NCI-H1694 treated with DMSO at 0.1 percent for 48 hours (cell line): ENCODE data around the gene SNUPN.
"Not testable (repeated sequence)": the region's sequence is repeated elsewhere in the genome, so short reads cannot be mapped to it uniquely, and the experiment has no call there.

Experiments
- DNase-seq: peaks from one replicate; lab custom pipeline; 2025; lab: John Stamatoyannopoulos, UW

SNUPN gene

DNA sequence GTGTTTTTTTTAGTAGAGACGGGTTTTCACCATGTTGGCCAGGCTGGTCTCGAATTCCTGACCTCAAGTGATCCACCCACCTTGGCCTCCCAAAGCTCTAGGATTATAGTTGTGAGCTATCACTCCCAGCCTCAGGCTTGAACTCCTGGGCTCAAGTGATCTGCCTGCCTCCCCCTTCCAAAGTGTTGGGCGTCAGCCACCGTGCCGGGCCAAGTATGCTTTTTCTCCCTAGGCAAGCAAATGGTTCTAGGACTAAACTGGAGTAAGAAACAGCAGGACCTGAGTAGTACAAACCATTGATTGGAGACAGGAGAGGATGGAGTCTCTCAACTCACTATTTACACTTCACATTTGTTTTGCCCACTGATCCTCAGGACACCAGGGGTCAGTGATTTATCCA, 41.8 kb downstream of the SNUPN start:
- no peak for DNase-seq

DNA sequence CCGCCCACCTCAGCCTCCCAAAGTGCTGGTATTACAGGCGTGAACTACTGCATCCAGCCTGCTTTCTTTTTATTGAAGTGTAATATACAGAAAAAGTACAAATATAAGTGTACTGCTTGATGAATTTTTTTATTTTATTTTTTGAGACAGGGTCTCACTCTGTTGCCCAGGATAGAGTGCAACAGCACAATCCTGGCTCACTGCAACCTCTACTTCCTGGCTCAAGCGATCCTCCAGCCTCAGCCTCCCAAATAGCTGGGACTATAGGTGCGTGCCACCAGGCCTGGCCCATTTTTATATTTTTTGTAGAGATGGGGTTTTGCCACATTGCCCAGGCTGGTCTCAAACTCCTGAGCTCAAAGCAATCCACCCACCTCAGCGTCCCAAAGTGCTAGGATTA, 42.6 kb downstream of the SNUPN start:
- DNase-seq, result not testable (repeated sequence)

DNA sequence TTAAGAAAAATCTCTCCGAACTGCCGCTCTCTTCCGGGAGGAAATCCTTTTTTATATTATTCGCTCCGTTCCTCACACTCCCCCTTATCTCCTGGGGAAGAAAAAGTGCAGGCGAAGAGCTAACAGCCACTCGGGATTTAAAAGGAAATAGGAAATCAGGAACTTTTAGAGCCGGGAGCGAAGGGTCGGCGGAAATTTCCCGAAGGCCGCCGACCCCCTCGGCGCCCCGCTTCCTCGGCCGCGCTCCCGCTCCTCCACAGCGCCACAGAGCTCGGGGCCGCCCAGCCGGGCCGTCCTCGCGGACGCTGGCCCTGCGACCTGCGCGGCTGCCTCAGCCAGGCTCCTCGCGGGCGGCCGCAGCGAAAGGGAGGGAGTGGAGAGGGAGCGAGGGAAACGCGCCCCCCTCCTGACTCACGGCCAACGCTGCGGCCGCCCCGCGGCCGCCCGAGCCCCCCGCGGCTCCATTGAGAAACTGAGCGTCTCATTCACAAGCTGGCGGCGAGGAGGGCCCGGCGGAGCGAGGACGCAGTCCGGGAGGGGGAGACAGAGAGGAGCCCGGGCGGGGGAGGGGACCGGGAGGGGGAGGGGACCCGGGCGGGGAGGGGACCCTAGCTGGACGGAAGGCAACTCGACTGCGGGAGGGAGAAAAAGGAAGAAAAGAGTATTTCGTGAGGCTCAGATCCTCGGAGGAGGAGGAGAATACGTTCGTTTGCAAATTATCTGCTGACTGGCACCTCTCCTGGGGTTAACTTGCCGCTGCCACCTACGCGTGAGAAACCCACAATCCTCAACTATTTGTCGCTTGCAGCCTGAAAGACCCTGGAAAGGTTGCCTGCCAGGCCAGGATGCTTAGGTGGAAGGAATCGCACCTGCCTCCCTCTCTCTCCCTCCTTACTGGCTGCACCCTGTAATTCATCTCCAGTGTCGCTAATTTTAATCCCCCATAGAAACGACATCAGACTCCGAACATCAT, 46.3 kb downstream of the SNUPN start, which contains the start of gene PTPN9:
PTPN9 (minus strand) TSS at position 368 of the 973 bp plus-strand sequence. CDS start 539 bp downstream, outside the sequence.
- peak; percentile 42 for DNase-seq

DNA sequence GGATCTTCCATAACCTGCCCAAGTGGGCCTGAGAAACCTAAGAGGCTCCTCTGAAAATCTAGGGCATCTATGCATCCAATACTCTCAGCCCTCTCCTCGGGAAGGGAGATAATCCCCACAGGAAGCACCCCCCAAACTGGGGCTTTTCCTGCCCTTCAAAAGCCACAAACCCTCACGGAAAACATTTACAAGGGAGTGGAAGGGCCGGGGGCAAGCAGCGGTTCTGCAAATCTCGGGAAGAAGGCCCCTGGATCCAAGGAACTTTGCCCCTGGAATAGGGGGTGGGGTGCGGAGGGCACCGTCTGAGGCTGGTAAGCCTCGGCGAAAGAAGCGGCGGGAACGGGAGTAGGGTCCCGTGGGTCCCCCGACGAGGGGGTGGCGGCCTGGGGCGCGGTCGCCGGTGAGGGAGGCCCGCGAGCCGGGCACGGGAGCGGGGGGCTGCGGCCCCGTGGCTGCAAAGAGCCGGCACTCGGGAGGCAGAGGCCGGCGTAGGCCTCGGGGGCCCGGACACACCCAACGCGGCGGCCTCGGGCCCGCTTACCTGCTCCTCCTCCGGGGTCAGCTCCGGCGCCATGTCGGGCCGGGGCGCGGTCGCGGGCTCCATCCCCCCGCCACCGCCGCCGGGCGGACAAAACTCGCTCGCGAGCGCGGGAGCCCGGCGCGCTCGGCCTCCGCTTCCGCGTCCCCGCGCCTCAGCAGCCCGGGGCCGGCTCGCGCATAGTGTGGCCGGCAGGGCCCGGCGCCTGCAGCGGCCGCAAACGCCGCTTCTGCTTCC, 47.2 kb downstream of the SNUPN start:
- no peak for DNase-seq

DNA sequence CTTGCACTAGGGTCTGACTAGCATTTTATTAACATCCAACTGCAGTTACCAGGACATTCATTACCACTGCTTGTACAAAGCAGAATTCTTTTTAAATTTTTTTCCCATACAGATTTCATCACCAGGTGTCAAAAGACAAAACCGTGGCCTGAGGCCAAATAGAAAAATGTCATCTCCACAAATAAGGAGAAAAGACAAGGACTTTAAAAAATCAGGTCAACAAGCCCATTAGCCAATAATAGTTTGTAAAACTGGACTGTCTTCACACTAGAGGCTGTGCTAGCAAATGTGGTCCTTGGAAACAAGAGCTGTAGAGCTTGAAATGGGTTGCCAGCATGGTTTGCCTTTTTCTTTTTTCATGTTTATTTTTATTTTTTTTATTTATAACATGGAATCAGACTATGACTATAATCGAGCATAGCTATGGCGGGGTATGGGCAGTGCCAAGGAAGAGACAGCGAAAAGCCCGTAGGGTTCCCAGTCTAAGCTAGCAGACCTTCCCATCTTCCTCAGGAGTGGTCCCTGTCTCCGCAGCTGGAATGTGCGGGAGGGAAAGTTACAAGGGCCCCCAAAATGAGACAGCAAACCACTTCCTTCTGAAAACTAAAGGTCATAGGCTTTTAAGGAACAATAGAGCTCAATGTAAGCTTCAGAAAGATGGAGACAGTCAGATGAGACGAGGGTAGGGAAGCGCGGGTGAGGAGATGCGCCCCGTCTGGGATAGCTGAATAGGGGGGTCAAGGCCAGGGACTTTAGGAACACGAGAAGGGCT, 47.9 kb downstream of the SNUPN start:
- peak; percentile 19 for DNase-seq

DNA sequence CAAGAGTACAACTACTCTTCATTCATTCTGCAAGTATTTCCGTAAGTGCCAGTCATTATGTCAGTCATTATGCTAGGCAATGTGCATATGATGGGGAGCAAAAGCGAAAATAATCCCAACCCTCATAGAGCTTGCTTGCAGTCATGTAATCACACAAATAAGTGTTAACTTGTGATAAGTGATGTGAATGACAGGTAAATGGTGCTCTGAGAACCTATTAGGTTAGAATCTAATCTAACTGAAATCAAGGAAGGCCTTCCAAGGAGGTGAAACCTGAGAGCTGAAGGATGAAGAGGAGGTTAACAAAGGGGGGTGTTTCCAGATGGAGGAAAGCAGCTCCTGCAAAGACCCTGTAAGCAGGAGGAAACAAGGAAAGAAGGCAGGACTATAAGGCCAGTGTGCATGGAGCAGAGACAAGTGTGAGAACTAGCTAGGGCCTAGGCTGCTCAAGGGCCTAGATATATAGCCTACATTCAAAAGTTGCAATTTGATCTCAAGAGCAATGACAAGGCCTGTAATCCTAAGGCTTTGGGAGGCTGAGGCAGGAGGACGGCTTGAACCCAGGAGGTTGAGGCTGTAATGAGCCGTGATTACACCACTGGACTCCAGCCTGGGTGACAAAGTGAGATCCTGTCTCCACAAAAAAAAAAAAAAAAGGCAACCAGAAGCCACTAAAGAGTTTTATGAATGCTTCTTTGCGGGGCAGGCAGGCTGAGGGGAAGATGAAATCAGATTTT, 51.7 kb downstream of the SNUPN start:
- DNase-seq, result no peak

DNA sequence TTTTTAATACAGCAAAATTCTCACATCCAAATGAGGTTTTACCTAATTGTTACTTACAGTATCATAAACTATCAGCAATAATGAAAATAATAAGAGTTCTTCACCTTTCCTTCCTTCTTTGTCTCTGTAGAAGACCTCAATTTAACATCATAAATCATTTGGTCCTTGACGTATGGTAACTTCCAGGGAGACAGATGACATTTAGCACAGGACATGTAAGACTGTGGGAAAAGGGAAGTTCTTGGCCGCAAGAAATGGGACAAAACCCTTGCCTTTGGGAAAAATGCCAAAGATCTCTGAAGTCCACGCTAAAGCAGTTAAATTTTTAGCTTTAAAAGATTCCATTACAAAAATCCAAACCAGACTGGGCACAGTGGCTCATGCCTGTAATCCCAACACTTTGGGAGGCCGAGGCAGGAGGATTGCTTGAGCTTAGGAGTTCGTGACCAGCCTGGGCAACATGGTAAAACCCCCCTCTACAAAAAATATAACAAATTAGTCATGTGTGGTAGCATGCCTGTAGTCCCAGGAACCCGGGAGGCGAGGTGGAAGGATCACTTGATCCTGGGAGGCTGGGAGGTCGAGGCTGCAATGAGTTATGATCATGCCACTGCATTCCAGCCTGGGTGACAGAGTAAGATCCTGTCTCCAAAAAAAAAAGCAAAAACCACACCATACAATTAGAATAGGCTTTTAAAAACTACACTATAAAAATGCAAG, 55.2 kb downstream of the SNUPN start:
- DNase-seq, result no peak

DNA sequence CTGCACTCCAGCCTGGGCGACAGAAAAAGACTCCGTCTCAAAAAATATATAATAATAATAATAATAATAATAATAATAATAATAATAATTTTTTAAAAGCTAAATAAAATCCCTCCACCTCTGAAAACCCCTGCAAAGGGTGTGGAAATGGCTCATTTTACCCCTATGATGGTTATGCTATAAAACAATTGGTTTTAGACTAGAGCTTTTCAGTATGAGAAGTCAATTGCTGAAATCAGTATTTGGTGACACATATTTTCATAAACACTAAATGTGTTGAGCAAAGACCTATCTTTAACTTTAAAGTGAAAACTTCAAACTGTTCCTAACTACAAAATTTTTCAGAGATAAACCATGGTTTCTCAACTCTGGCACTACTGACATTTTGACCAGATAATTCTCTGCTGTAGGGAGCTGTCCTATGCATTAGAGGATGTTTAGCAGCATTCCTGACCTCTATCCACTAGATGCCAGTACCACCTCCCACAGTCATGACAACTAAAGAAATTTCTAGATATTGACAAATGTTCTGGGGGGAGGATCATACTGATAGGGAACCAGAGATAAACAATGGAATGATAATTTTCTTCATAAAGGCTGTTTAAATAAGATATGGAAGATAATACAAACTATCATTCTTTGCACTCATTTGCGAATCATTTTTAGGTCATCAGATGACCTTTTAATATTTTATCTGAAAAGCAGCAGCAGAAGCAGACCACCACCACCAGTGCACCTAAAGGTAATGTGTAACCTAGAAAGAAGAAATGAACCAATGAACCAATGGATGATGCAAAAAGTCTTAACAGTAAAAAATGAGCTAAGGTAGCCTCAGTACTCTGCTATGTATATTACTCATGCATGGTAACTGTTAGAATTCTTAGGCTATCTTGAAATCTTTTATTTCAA, 60.2 kb downstream of the SNUPN start:
- no peak for DNase-seq

DNA sequence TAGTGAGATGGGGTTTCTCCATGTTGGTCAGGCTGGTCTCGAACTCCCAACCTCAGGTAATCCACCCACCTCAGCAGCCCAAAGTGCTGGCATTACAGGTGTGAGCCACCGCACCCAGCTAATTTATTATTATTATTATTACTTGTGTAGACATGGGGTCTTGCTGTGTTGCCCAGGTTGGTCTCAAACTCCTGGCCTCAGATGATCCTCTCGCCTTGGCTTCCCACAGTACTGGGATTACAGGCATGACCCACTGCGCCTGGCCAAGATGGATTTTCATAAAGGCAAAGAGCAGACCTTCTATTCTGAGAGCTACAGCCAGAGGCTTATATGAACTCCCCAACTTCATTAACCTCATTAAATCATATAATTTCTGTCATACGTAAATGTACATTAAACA, 63.6 kb downstream of the SNUPN start:
- DNase-seq, result no peak

DNA sequence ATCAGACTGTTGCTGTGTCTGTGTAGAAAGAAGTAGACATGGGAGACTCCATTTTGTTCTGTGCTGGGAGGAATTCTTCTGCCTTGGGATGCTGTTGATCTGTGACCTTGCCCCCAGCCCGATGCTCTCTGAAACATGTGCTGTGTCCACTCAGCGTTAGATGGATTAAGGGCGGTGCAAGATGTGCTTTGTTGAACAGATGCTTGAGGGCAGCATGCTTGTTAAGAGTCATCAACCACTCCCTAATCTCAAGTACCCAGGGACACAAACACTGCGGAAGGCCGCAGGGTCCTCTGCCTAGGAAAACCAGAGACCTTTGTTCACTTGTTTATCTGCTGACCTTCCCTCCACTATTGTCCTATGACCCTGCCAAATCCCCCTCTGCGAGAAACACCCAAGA, 66.2 kb downstream of the SNUPN start:
- not testable (repeated sequence) for DNase-seq

DNA sequence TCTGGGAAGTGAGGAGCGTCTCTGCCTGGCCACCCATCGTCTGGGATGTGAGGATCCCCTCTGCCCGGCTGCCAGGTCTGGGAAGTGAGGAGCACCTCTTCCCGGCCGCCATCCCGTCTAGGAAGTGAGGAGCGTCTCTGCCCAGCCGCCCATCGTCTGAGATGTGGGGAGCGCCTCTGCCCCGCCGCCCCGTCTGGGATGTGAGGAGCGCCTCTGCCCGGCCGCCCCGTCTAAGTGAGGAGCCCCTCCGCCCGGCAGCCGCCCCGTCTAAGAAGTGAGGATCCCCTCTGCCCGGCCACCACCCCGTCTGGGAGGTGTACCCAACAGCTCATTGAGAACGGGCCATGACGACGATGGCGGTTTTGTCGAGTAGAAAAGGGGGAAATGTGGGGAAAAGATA, 66.6 kb downstream of the SNUPN start:
- not testable (repeated sequence) for DNase-seq

DNA sequence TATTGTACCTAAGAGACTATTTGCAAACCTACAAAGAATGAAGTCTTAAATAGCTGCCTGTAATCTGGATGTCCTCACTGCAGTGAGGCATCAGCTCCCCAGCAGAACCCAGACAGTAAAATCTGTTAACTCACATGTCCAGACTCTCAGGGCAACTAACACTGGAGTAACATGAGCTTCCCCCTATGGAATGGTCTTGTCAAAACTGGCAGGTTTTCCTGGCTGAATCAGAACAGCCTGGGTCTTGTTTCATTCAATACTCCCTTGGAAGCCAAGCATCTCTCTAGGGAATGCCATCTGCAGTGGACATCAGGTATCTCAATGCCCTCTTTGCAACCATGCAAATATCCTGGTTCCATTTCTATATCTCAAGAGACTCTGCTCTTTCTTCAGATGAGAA, 70.8 kb downstream of the SNUPN start:
- no peak for DNase-seq

DNA sequence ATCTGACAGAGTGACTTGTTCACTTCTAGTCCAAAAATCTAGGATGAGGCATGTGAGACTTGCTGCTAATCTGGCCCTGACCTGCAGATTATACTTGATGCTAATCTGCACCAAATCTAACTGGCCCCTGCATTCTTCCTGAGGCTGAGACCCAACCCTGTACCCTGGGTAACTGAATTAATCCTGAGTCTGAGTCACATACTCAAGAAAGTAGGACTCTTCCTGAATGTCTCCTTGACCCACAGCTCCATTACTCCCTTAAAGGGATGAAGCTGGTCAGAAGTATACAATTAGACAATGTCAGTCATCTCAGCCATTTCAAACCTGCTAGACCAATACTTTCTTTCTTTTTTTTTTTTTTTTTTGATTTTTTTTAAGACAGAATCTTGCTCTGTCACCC, 71.9 kb downstream of the SNUPN start:
- DNase-seq, result no peak

DNA sequence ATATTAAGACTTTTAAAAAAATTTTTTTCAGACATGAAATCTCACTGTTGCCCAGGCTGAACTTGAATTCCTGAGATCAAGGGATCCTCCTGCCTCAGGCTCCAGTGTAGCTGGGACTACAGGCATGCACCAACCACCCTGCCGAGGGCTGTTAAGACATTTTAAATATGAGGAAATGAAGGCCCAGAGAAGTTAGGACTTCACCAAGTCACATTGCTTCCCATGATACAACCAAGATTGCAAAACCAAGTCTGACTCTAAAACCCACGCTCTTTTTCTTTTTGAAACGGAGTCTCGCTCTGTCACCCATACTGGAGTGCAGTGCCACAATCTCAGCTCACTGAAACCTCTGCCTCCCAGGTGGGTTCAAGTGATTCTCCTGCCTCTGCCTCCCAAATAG, 74.4 kb downstream of the SNUPN start:
- no peak for DNase-seq
